IMR-90 (cell line): Measurements from ENCODE around the gene APPBP2. TPM values are rescaled to one million over a fixed set of nuclear protein-coding genes. Genes with fewer than 3 reads are reported as not detected.
A peak's percentile ranks its signal among the peaks of the same experiment; 100 is the strongest.

Experiments
- ATAC-seq: fragments of 200-7000 bp; cut with Tn5 transposase; 2 replicates; pipeline ENCODE4 v1.9.1; 2020; ENCODE audit warnings: low read depth, mild to moderate bottlenecking, moderate library complexity
- BruUV-seq: library from RNA; stranded (reverse); fragments of 400-500 nt; replicated peaks from 2 replicates; lab custom pipeline; 2021; lab: Mats Ljungman, UMichigan
- CTCF ChIA-PET: fragments of 300-600 bp; formaldehyde crosslinking; extraction: SDS; loops from one replicate; lab custom pipeline; 2021; ENCODE audit warnings: antibody characterized with exemption; lab: Yijun Ruan, JAX
- POLR2A ChIA-PET: fragments of 300-600 bp; sonication (Branson Sonifier 250); formaldehyde crosslinking; loops from one replicate; lab custom pipeline; 2022; ENCODE audit warnings: antibody characterized with exemption; ENCODE audit not compliant: unreplicated experiment; lab: Charles Lee
- DNase-seq: peaks from one replicate; pipeline ENCODE4 v3.0.0; 2013
- H2AFZ ChIP-seq: replicated peaks from 2 replicates; pipeline ENCODE3; 2013; ENCODE audit warnings: low read length, mild to moderate bottlenecking; ENCODE audit not compliant: poor library complexity
- H2AK5ac ChIP-seq: 2 replicates; pipeline ENCODE4 v1.6.1; 2013; ENCODE audit warnings: low read depth, low read length, inconsistent platforms
- H2AK9ac ChIP-seq: replicated peaks from 2 replicates; pipeline ENCODE3; 2013; ENCODE audit warnings: mild to moderate bottlenecking, low read depth, low read length, moderate library complexity; ENCODE audit not compliant: poor library complexity
- H2BK120ac ChIP-seq: 2 replicates; pipeline ENCODE4 v1.6.1; 2013; ENCODE audit warnings: low read depth, low read length, inconsistent platforms
- H2BK15ac ChIP-seq: 3 replicates; pipeline ENCODE4 v1.6.1; 2013; ENCODE audit warnings: low read depth, low read length, inconsistent platforms
- H2BK20ac ChIP-seq: 2 replicates; pipeline ENCODE4 v1.6.1; 2013; ENCODE audit warnings: low read depth, mild to moderate bottlenecking, inconsistent platforms, low read length, moderate library complexity
- H2BK5ac ChIP-seq: 2 replicates; pipeline ENCODE4 v1.6.1; 2013; ENCODE audit warnings: mild to moderate bottlenecking, low read depth, low read length, inconsistent platforms; ENCODE audit not compliant: poor library complexity, severe bottlenecking
- H3K14ac ChIP-seq: replicated peaks from 2 replicates; pipeline ENCODE4 v1.6.1; 2013; ENCODE audit warnings: low read depth, low read length, inconsistent platforms
- H3K18ac ChIP-seq: 2 replicates; pipeline ENCODE4 v1.6.1; 2013; ENCODE audit warnings: low read depth, low read length, control low read depth
- H3K23ac ChIP-seq: 2 replicates; pipeline ENCODE4 v1.6.1; 2013; ENCODE audit warnings: low read depth, low read length, inconsistent platforms
- H3K27ac ChIP-seq: 2 replicates; pipeline ENCODE4 v1.5.1; 2013; ENCODE audit warnings: mild to moderate bottlenecking, control low read depth, low read length; ENCODE audit not compliant: insufficient read depth
- H3K27me3 ChIP-seq: 2 replicates; pipeline ENCODE4 v1.6.1; 2013; ENCODE audit warnings: low read length; ENCODE audit not compliant: control insufficient read depth, insufficient read depth
- H3K36me3 ChIP-seq: 2 replicates; pipeline ENCODE4 v1.6.1; 2013; ENCODE audit warnings: low read length, mixed read lengths; ENCODE audit not compliant: control insufficient read depth, insufficient read depth
- H3K4ac ChIP-seq: 2 replicates; pipeline ENCODE4 v1.6.1; 2013; ENCODE audit warnings: low read depth, low read length, inconsistent platforms
- H3K4me1 ChIP-seq: 2 replicates; pipeline ENCODE4 v1.6.1; 2013; ENCODE audit warnings: low read length, mixed read lengths; ENCODE audit not compliant: control insufficient read depth, insufficient read depth
- H3K4me2 ChIP-seq: 2 replicates; pipeline ENCODE4 v1.6.1; 2013; ENCODE audit warnings: low read depth, mild to moderate bottlenecking, control low read depth, low read length, moderate library complexity
- H3K4me3 ChIP-seq: 2 replicates; pipeline ENCODE4 v1.5.1; 2013; ENCODE audit warnings: low read depth, mild to moderate bottlenecking, control low read depth, low read length, moderate library complexity; ENCODE audit not compliant: insufficient read depth
- H3K56ac ChIP-seq: 2 replicates; pipeline ENCODE4 v1.6.1; 2013; ENCODE audit warnings: low read length, inconsistent platforms; ENCODE audit not compliant: insufficient read depth; ENCODE audit errors: extremely low read depth
- H3K79me1 ChIP-seq, 2 experiments: 2 replicates each; pipeline ENCODE4 v1.6.1; 2013; ENCODE audit warnings: low read length in 2 of 2, inconsistent platforms in 1 of 2, low read depth in 1 of 2
- H3K9ac ChIP-seq: 2 replicates; pipeline ENCODE4 v1.6.1; 2013; ENCODE audit warnings: low read depth, low read length, control low read depth
- H3K9me1 ChIP-seq: 2 replicates; pipeline ENCODE4 v1.6.1; 2013; ENCODE audit warnings: low read length, inconsistent platforms; ENCODE audit not compliant: insufficient read depth
- H3K9me3 ChIP-seq: 2 replicates; pipeline ENCODE4 v1.6.1; 2013; ENCODE audit warnings: low read length; ENCODE audit not compliant: control insufficient read depth, insufficient read depth
- H4K20me1 ChIP-seq: 2 replicates; pipeline ENCODE4 v1.6.1; 2013; ENCODE audit warnings: low read length, inconsistent platforms; ENCODE audit not compliant: insufficient read depth
- H4K5ac ChIP-seq: 2 replicates; pipeline ENCODE4 v1.6.1; 2013; ENCODE audit warnings: mild to moderate bottlenecking, low read depth, low read length, control low read depth
- H4K8ac ChIP-seq, 2 experiments: 2 replicates each; pipeline ENCODE4 v1.6.1; 2013; ENCODE audit warnings: low read depth in 2 of 2, low read length in 2 of 2, control low read depth in 1 of 2, inconsistent platforms in 1 of 2
- H4K91ac ChIP-seq: 2 replicates; pipeline ENCODE4 v1.6.1; 2013; ENCODE audit warnings: low read depth, low read length, inconsistent platforms; ENCODE audit not compliant: insufficient read depth
- MAFK ChIP-seq: IDR thresholded peaks from 2 replicates; pipeline ENCODE4 v1.6.1; 2012; ENCODE audit warnings: low read depth, low read length, improper control_type of control experiment
- RFX5 ChIP-seq: IDR thresholded peaks from 2 replicates; pipeline ENCODE4 v1.8.0; 2012; ENCODE audit warnings: low read depth, mild to moderate bottlenecking, low read length, moderate library complexity
- WGBS, 2 experiments: methylation state at CpG; one replicate each; pipeline versions ENCODE4 v1.1.5 to v1.1.7; 2013; ENCODE audit warnings: missing lambda C conversion rate in 2 of 2; ENCODE audit not compliant: insufficient read length in 1 of 2; ENCODE audit errors: extremely low coverage in 2 of 2; 5-methylcytosine and 5-hydroxymethylcytosine counted together
- dilution Hi-C: fragments of 300-500 bp; cut with HindIII; formaldehyde crosslinking; loops from one replicate; pipeline ENCODE4 v1.14.3; 2018; ENCODE audit warnings: low sequenced_read_pairs; ENCODE audit not compliant: unreplicated experiment
- in situ Hi-C: fragments of 300-500 bp; cut with MboI; formaldehyde crosslinking; loops from 3 replicates; pipeline ENCODE4 v1.14.3; 2019; ENCODE audit warnings: low sequenced_read_pairs, inconsistent platforms, mixed read lengths
- intact Hi-C: fragments of 100-400 bp; cut with micrococcal nuclease; formaldehyde crosslinking; loops from 2 replicates; pipeline ENCODE4 v1.10.0; 2022
- polyA plus RNA-seq, 3 experiments: library from polyadenylated mRNA; depleted of rRNA; stranded (reverse); fragments of >200 nt; gene quantifications; 2 replicates each; pipeline ENCODE4 v1.2.3, GENCODE V29; 2012; ENCODE audit warnings: low replicate concordance in 1 of 3
- total RNA-seq: library from RNA; depleted of rRNA; stranded (reverse); fragments of >200 nt; gene quantifications from 2 replicates; pipeline ENCODE4 v1.2.3, GENCODE V29; 2012

The APPBP2 gene
- total and polyA plus RNA-seq, 2 of the 4 experiments (the other 2 are of a cell fraction): 12.3 to 93.9 TPM

DNA sequence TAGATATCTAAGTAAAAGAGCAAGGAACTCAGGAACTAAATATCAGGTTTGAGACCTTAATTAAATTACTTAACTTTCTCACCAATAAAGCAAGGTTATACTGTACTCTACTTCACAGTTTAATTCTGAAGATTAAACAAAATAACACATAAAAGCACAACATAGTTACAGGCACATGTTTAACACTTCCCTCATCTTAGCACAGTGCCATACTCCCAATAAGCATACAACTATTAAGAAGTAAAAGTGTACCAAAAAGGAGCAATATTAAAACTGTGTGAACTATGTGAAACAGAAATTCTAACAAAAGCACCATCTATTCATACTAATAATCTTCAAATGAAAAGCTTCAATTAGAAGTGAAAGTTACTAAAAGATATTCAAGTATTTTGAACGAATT is 2.2 kb downstream of the APPBP2 start:
- DNase-seq (no peak), ATAC-seq (no peak)
- Histone ChIP-seq H3K14ac (no peak overlapping the region), H4K20me1 (peaks cover 63% of the 10 kb centered on the region), H3K4me3 (peak overlapping the region; percentile 95), H3K27me3 (no peaks in the 10 kb centered on the region), H2BK120ac (no peak overlapping the region), H2BK15ac (no peak overlapping the region), H2AFZ (no peak overlapping the region), H3K23ac (peak overlapping the region; percentile 54; the same call in 1 of the 2 replicates), H3K9ac (0 out of 2 replicates have a peak overlapping the region, but pooled peaks have one; percentile 57), H2AK9ac (no peak overlapping the region), H3K4me1 (0 out of 2 replicates have a peak, but pooled peaks cover 2% of the 10 kb centered on the region), H3K18ac (no peak overlapping the region), H3K4me2 (peak overlapping the region; percentile 99), H3K27ac (no peak overlapping the region), H3K36me3 (peaks cover 10% of the 10 kb centered on the region), H4K5ac (no peak overlapping the region), H4K8ac (no peak overlapping the region), H2AK5ac (no peak overlapping the region), H3K9me3 (no peaks in the 10 kb centered on the region), H3K56ac (no peak overlapping the region), H3K9me1 (peaks cover 3% of the 10 kb centered on the region; the same call in 1 of the 2 replicates), H4K91ac (no peak overlapping the region), H2BK20ac (no peak overlapping the region), H2BK5ac (no peak overlapping the region), H3K79me1 (peaks cover 4 to 67% of the 10 kb centered on the region in 2 experiments; a peak in 2 of 4 replicates), H3K4ac (no peak overlapping the region)
- no TSS peak for BruUV-seq
- POLR2A ChIA-PET: no interaction called here
- no peak for TF ChIP-seq MAFK
- TF ChIP-seq RFX5: no peak
- dilution Hi-C loops: no loop called here
- CTCF ChIA-PET: interaction anchor here (0.5 to 1.4 kb wide), 2 partner anchors 12 to 94 kb away, joined by 4 to 8 read pairs; no protein-coding TSS in a partner anchor
- intact Hi-C loops: loop anchor here (2.0 kb wide), 2 partner anchors 55 to 77 kb away; partner anchors contain the start of gene PPM1D
- WGBS, 2 experiments: no CpG with 5 or more reads among the region's 1 CpG
- in situ Hi-C loops: loop anchor here (10.0 kb wide), 1 partner anchor 111 kb away; no protein-coding TSS in a partner anchor
